ENCODE results near the gene EXOC6B.

EXOC6B gene

DNA sequence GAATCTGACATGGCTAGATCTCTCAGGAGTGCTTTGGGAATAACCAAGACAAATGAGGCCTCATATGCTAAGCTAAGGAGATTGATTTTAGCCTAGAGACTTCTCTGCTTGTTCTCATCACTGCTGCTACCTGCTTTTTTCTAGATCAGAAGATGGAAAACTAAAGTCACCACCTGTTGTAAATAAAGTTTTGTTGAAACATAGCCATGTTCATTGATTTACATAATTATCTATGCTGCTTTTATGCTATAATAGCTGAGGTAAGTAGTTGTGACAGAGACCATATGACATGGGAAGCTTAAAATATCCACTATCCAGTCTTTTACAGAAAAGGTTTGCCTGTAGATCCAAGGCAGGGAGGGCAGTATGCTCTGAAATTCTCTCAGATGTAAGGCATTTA, 632.1 kb downstream of the EXOC6B start:
- H3K9me3 ChIP-seq (ENCODE audit: control insufficient read depth, insufficient read depth, low read depth, low read length): no peaks in the 10 kb centered on the region
- CTCF ChIA-PET: no interaction called here
- H3K4me1 ChIP-seq (ENCODE audit: control insufficient read depth, insufficient read depth, low read length): no peaks in the 10 kb centered on the region
- TF ChIP-seq SETDB1 (IDR thresholded peaks at IDR 0.05; ENCODE audit: insufficient read length, low read length) (no peak), ZSCAN23 (tag by site-specific recombination; IDR thresholded peaks at IDR 0.05) (no peak), ZNF596 (tag by site-specific recombination; IDR thresholded peaks at IDR 0.05) (no peak)
- TF ChIP-seq, protein P1, sequence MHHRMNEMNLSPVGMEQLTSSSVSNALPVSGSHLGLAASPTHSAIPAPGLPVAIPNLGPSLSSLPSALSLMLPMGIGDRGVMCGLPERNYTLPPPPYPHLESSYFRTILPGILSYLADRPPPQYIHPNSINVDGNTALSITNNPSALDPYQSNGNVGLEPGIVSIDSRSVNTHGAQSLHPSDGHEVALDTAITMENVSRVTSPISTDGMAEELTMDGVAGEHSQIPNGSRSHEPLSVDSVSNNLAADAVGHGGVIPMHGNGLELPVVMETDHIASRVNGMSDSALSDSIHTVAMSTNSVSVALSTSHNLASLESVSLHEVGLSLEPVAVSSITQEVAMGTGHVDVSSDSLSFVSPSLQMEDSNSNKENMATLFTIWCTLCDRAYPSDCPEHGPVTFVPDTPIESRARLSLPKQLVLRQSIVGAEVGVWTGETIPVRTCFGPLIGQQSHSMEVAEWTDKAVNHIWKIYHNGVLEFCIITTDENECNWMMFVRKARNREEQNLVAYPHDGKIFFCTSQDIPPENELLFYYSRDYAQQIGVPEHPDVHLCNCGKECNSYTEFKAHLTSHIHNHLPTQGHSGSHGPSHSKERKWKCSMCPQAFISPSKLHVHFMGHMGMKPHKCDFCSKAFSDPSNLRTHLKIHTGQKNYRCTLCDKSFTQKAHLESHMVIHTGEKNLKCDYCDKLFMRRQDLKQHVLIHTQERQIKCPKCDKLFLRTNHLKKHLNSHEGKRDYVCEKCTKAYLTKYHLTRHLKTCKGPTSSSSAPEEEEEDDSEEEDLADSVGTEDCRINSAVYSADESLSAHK (tag by site-specific recombination; IDR thresholded peaks at IDR 0.05): no peak
- no peak overlapping the region for H3K4me3 ChIP-seq (ENCODE audit: low read depth, low read length)
- POLR2A ChIA-PET: no interaction called here
- H3K27ac ChIP-seq (ENCODE audit: extremely low read depth, low read depth, low read length): no peak overlapping the region
- no peaks in the 10 kb centered on the region for H3K36me3 ChIP-seq (ENCODE audit: control insufficient read depth in 2 of 2, insufficient read depth in 1 of 2, low read length in 2 of 2)

DNA sequence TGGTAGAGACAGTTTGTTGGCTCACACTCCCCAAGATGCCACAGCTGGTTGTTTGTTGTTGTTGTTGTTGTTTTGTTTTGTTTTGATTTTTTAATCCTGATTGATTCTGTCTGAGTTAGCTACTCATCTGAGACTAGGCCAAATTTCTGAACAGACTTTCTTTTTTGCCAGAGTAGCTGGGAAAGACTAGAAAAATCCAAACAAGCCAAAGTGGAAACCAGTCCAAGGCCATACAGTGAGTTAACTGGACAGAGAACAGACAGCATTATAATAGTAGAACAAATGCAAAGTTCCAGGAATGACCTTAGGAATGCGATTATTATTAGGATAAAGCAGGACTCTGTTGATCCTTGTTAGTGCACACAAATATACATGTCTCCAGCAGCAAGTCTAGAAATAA, 634.4 kb downstream of the EXOC6B start:
- ChIA-PET POLR2A (no interaction called here), CTCF (interaction anchor here (0.5 to 1.2 kb wide), 2 partner anchors 19 to 533 kb away, joined by 4 read pairs; no protein-coding TSS in a partner anchor)
- Histone ChIP-seq H3K4me3 (ENCODE audit: low read depth, low read length) (no peak overlapping the region), H3K4me1 (ENCODE audit: control insufficient read depth, insufficient read depth, low read length) (no peaks in the 10 kb centered on the region), H3K36me3 (ENCODE audit: control insufficient read depth in 2 of 2, insufficient read depth in 1 of 2, low read length in 2 of 2) (no peaks in the 10 kb centered on the region), H3K9me3 (ENCODE audit: control insufficient read depth, insufficient read depth, low read depth, low read length) (no peaks in the 10 kb centered on the region), H3K27ac (ENCODE audit: extremely low read depth, low read depth, low read length) (no peak overlapping the region)
- no peak for TF ChIP-seq BCL11B (tag by site-specific recombination; IDR thresholded peaks at IDR 0.05; ENCODE audit: low read depth)
- no peak for TF ChIP-seq ZNF266 (tag by site-specific recombination; IDR thresholded peaks at IDR 0.05; ENCODE audit: low read depth)
- TF ChIP-seq GFI1B (tag by site-specific recombination; IDR thresholded peaks at IDR 0.05): no peak
- no peak for TF ChIP-seq ZNF629 (tag by site-specific recombination; IDR thresholded peaks at IDR 0.05)
- no peak for TF ChIP-seq ZBTB48 (tag by site-specific recombination; IDR thresholded peaks at IDR 0.05)
- TF ChIP-seq ZNF549 (tag by site-specific recombination; IDR thresholded peaks at IDR 0.05): no peak
- no peak for TF ChIP-seq ZNF335 (tag by site-specific recombination; conservative IDR thresholded peaks at IDR 0.05)
- no peak for TF ChIP-seq ZNF416 (tag by site-specific recombination; IDR thresholded peaks at IDR 0.05)

DNA sequence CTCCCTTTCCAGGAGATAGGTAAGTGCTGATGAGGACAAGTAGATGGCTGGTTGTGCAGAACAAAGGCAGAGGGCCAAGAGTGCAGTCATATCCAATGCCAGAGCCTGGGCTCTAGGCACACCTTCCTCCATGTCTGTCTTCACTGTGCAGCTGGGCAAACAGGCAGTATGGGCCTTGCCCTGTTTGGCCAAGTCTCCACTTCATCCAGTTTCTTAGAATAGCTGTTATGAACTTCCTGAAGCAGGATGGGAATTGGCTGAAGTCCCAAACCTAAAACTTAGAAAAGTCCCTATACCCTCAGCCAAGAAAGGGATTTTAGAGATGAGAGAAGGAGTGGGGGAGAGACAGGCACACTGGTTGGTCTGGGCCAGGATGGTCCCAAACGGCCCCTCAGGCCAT, 640.6 kb downstream of the EXOC6B start:
- TF ChIP-seq ZNF433 (tag by site-specific recombination; IDR thresholded peaks at IDR 0.05; ENCODE audit: low read depth) (no peak), ZNF266 (tag by site-specific recombination; IDR thresholded peaks at IDR 0.05; ENCODE audit: low read depth) (no peak), ZNF529 (tag by site-specific recombination; IDR thresholded peaks at IDR 0.05; ENCODE audit: insufficient replicate concordance) (no peak), ZNF423 (tag by site-specific recombination; IDR thresholded peaks at IDR 0.05) (no peak), KLF7 (tag by site-specific recombination; IDR thresholded peaks at IDR 0.05; ENCODE audit: borderline replicate concordance) (no peak), ZNF48 (tag by site-specific recombination; IDR thresholded peaks at IDR 0.05) (no peak), ZNF133 (tag by site-specific recombination; IDR thresholded peaks at IDR 0.05) (no peak)
- TF ChIP-seq, protein P2, sequence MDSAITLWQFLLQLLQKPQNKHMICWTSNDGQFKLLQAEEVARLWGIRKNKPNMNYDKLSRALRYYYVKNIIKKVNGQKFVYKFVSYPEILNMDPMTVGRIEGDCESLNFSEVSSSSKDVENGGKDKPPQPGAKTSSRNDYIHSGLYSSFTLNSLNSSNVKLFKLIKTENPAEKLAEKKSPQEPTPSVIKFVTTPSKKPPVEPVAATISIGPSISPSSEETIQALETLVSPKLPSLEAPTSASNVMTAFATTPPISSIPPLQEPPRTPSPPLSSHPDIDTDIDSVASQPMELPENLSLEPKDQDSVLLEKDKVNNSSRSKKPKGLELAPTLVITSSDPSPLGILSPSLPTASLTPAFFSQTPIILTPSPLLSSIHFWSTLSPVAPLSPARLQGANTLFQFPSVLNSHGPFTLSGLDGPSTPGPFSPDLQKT (IDR thresholded peaks at IDR 0.05; ENCODE audit: borderline replicate concordance, low read depth, low read length): no peak
- TF ChIP-seq, protein P3, sequence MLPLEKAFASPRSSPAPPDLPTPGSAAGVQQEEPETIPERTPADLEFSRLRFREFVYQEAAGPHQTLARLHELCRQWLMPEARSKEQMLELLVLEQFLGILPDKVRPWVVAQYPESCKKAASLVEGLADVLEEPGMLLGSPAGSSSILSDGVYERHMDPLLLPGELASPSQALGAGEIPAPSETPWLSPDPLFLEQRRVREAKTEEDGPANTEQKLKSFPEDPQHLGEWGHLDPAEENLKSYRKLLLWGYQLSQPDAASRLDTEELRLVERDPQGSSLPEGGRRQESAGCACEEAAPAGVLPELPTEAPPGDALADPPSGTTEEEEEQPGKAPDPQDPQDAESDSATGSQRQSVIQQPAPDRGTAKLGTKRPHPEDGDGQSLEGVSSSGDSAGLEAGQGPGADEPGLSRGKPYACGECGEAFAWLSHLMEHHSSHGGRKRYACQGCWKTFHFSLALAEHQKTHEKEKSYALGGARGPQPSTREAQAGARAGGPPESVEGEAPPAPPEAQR (tag by site-specific recombination; IDR thresholded peaks at IDR 0.05): no peak
- TF ChIP-seq, protein P4, sequence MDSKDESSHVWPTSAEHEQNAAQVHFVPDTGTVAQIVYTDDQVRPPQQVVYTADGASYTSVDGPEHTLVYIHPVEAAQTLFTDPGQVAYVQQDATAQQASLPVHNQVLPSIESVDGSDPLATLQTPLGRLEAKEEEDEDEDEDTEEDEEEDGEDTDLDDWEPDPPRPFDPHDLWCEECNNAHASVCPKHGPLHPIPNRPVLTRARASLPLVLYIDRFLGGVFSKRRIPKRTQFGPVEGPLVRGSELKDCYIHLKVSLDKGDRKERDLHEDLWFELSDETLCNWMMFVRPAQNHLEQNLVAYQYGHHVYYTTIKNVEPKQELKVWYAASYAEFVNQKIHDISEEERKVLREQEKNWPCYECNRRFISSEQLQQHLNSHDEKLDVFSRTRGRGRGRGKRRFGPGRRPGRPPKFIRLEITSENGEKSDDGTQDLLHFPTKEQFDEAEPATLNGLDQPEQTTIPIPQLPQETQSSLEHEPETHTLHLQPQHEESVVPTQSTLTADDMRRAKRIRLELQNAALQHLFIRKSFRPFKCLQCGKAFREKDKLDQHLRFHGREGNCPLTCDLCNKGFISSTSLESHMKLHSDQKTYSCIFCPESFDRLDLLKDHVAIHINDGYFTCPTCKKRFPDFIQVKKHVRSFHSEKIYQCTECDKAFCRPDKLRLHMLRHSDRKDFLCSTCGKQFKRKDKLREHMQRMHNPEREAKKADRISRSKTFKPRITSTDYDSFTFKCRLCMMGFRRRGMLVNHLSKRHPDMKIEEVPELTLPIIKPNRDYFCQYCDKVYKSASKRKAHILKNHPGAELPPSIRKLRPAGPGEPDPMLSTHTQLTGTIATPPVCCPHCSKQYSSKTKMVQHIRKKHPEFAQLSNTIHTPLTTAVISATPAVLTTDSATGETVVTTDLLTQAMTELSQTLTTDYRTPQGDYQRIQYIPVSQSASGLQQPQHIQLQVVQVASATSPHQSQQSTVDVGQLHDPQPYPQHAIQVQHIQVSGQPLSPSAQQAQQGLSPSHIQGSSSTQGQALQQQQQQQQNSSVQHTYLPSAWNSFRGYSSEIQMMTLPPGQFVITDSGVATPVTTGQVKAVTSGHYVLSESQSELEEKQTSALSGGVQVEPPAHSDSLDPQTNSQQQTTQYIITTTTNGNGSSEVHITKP (tag by site-specific recombination; IDR thresholded peaks at IDR 0.05): no peak
- no peak overlapping the region for H3K27ac ChIP-seq (ENCODE audit: extremely low read depth, low read depth, low read length)
- H3K36me3 ChIP-seq (ENCODE audit: control insufficient read depth in 2 of 2, insufficient read depth in 1 of 2, low read length in 2 of 2): no peaks in the 10 kb centered on the region
- CTCF ChIA-PET: no interaction called here
- no peaks in the 10 kb centered on the region for H3K9me3 ChIP-seq (ENCODE audit: control insufficient read depth, insufficient read depth, low read depth, low read length)
- no peaks in the 10 kb centered on the region for H3K4me1 ChIP-seq (ENCODE audit: control insufficient read depth, insufficient read depth, low read length)
- H3K4me3 ChIP-seq (ENCODE audit: low read depth, low read length): no peak overlapping the region
- POLR2A ChIA-PET: no interaction called here
